ENCODE data around the gene COX20.
A peak's percentile ranks its signal among the peaks of the same experiment; 100 is the strongest.
"Not testable (repeated sequence)": the region's sequence is repeated elsewhere in the genome, so short reads cannot be mapped to it uniquely, and the experiment has no call there.

The COX20 gene

GRCh38 chr1:244835276-244836134, at the start of gene COX20:
TSS of gene COX20 (plus strand) at chr1:244835658. CDS start at chr1:244835715, 57 bp downstream.
- DNase-seq (ENCODE audit: low spot score) = peak; percentile 91

GRCh38 chr1:244788493-244789275, 46.8 kb upstream of the COX20 start:
- DNase-seq (ENCODE audit: low spot score) = no peak

GRCh38 chr1:244789276-244789580, 46.2 kb upstream of the COX20 start:
- DNase-seq (ENCODE audit: low spot score) = no peak

GRCh38 chr1:244789731-244790130, 45.7 kb upstream of the COX20 start:
- DNase-seq (ENCODE audit: low spot score) = no peak

- DNase-seq (ENCODE audit: low spot score) = no peak
These were observed 44.4 kb upstream of the COX20 start for GRCh38 chr1:244791061-244791460.

GRCh38 chr1:244792188-244792850, 43.1 kb upstream of the COX20 start:
- no peak for DNase-seq (ENCODE audit: low spot score)

GRCh38 chr1:244794071-244794470, 41.4 kb upstream of the COX20 start:
- no peak for DNase-seq (ENCODE audit: low spot score)

GRCh38 chr1:244794516-244794915, 40.9 kb upstream of the COX20 start:
- not testable (repeated sequence) for DNase-seq (ENCODE audit: low spot score)

- DNase-seq (ENCODE audit: low spot score) = peak; percentile 68
These were observed 38.6 kb upstream of the COX20 start for GRCh38 chr1:244796719-244797406.

GRCh38 chr1:244800821-244801220, 34.6 kb upstream of the COX20 start:
- no peak for DNase-seq (ENCODE audit: low spot score)

- peak; percentile 37 for DNase-seq (ENCODE audit: low spot score)
These were observed 34.2 kb upstream of the COX20 start for GRCh38 chr1:244801246-244801645.

GRCh38 chr1:244802041-244802440, 33.4 kb upstream of the COX20 start:
- no peak for DNase-seq (ENCODE audit: low spot score)

GRCh38 chr1:244802556-244803239, 32.8 kb upstream of the COX20 start:
- DNase-seq (ENCODE audit: low spot score) = no peak

GRCh38 chr1:244804841-244805240, 30.6 kb upstream of the COX20 start:
- DNase-seq (ENCODE audit: low spot score) = no peak

- no peak for DNase-seq (ENCODE audit: low spot score)
These were observed 28.3 kb upstream of the COX20 start for GRCh38 chr1:244807138-244807537.

GRCh38 chr1:244810221-244810620, 25.2 kb upstream of the COX20 start:
- DNase-seq (ENCODE audit: low spot score) = no peak

GRCh38 chr1:244813327-244813726, 22.1 kb upstream of the COX20 start:
- DNase-seq (ENCODE audit: low spot score) = no peak

GRCh38 chr1:244815600-244816099, 19.8 kb upstream of the COX20 start:
- peak; percentile 30 for DNase-seq (ENCODE audit: low spot score)

- DNase-seq (ENCODE audit: low spot score) = no peak
These were observed 18.0 kb upstream of the COX20 start for GRCh38 chr1:244817415-244817894.

GRCh38 chr1:244820131-244820530, 15.3 kb upstream of the COX20 start:
- DNase-seq (ENCODE audit: low spot score) = no peak

GRCh38 chr1:244821134-244821533, 14.3 kb upstream of the COX20 start:
- DNase-seq (ENCODE audit: low spot score) = no peak

Data from pons (tissue), 1 donor.